Activated effector memory CD4-positive, alpha-beta T cell treated with anti-CD3 and anti-CD28 coated beads, Interleukin-2, amount 50 U/mL, for 16 hours (primary cell): Measurements from ENCODE around the gene SYT1.

ENCODE experiments used
- DNase-seq: peaks from one replicate; pipeline ENCODE4 v3.0.0-alpha.2; 2020

Gene SYT1

DNA sequence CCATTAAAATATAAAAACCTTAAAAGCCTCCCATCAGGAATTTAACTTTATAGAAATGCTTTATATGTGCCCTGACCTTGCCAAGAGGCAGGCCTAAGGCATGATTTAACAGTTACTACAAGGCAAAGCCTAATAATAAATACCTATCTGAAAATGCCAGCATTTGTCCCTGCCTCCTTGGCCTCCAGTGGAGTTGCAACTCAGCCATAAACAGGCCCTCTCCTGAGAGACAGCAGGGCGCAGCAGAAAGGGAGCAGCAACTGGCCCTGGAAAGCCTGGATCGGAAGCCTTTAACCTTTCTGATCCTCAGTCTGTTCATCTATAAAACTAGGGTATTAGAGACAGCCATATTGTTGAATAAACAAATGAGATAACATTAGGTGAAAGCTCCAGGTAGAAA lies 501.8 kb downstream of the SYT1 start:
- DNase-seq = no peak

GRCh38 chr12:79367032-79367589 lies 502.5 kb downstream of the SYT1 start:
- DNase-seq = no peak

DNA sequence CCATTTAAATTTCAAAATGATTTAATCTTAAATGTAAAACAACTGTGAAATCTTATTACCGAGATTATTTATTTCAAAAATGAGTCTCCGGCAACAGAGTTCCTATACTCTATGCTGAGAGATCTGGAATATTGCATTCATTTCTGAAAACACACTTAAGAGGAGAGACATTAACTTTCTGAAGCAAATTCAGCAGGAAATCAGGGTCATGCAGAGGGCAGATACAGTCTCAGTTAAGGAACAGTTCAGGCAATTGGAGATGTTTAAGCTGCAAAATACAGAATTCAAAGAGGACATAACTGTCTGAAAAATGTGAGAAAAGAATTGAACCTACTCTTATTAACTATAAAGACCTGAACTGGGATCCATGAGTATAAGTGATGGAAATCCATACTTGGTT lies 505.4 kb downstream of the SYT1 start:
- DNase-seq = no peak

DNA sequence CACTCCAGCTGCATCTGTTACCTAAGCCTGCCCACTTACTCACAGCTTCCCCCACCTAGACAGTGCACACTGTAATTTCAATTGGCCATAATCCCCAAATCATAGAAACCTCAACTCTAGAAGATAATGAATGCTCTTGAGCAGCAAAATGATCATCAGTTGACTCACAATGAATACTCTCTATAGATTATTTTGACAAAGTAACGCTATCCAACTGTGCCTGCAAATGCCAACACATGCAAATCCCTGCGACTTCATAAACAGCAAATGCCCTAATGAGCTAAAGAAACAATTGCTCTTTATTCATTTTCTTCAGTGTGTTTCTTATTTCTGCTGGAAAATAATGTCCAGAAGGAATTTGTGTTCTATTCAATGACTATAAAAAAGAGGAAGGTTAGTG lies 506.7 kb downstream of the SYT1 start:
- no peak for DNase-seq

- DNase-seq = no peak
These were observed 509.4 kb downstream of the SYT1 start for GRCh38 chr12:79373896-79374499.

GRCh38 chr12:79374545-79374944 lies 510.0 kb downstream of the SYT1 start:
- no peak for DNase-seq

DNA sequence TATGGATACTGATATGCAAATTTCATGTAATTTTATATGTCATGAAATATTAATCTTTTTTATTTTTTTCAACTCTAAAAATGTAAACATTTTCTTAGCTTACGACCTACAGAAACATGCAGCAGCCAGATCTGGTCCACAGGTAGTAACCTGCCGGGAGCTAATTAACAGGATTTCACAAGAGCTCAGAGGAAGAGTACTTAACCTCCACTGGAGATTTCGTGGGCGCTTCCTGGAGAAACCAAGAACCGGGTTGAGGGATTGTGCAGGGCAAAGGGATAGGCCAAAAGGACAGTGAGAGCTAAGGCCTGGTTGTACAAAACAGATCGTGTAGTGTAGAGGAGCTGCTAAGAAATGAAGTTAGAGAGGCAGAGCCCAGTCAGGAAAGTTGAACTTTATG lies 510.5 kb downstream of the SYT1 start:
- no peak for DNase-seq

GRCh38 chr12:79378496-79378895 lies 513.9 kb downstream of the SYT1 start:
- no peak for DNase-seq

- no peak for DNase-seq
These were observed 515.8 kb downstream of the SYT1 start for GRCh38 chr12:79380402-79380801.

- DNase-seq = no peak
These were observed 517.0 kb downstream of the SYT1 start for GRCh38 chr12:79381248-79382208.

DNA sequence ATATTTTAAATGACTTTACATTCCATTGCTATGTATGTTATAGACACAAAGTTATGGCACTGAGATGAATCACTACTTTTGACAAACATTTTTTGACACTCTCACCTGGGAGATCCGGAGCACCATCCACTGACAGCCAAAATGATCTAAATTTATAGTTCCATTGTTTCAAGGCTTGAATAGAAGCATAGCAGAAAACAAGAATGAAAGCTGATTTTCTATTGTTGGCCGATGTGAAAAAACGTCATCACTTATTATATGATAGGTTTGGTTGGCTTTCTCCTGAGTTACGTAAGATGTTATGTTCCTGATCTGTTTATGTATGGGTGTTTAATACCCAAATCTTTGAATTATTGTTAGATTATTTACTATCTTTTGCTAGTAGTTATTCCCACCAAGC lies 520.0 kb downstream of the SYT1 start:
- no peak for DNase-seq

GRCh38 chr12:79388011-79388410 lies 523.4 kb downstream of the SYT1 start:
- DNase-seq = no peak

GRCh38 chr12:79393842-79394241 lies 529.3 kb downstream of the SYT1 start:
- DNase-seq = no peak

DNA sequence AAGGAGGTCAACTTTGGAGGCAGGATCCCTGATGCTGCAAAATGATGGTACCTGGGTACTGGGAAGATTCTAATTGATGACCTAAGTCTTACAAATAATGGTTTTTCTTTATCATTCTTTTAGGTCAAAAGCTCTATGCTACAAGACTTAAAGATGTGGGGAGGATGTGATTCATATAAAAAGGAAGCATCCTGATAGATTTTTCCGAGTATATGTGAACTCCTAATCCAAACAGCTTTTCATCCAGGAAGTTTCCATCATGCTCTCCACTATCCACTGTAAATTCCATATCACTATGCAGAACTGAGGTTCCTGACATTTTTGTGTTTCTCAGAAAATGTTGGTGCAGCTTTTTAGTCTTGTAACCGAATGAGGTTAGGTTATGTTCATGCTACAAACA lies 533.0 kb downstream of the SYT1 start:
- DNase-seq = no peak

- DNase-seq = no peak
These were observed 535.9 kb downstream of the SYT1 start for GRCh38 chr12:79400481-79400880.

DNA sequence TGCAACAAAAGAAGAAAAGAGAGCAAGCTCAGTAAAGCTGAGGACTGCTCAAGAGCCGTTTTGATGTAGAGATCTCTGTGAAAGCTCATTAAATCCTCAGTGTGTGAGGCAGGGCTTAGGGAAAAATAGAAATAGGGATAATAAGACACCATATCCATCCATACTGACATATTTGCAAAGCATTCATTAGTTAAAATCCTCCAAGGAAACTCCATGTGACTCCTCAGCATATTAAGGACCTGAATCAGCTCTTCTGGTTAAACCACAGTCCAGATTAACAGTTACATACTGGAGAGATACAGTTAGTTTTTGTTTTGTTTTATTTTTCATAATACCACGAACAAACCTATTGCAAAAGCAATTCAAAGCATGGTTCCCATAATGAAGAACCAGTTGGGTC lies 538.0 kb downstream of the SYT1 start:
- DNase-seq = no peak

- DNase-seq = no peak
These were observed 542.4 kb downstream of the SYT1 start for GRCh38 chr12:79406993-79407392.

DNA sequence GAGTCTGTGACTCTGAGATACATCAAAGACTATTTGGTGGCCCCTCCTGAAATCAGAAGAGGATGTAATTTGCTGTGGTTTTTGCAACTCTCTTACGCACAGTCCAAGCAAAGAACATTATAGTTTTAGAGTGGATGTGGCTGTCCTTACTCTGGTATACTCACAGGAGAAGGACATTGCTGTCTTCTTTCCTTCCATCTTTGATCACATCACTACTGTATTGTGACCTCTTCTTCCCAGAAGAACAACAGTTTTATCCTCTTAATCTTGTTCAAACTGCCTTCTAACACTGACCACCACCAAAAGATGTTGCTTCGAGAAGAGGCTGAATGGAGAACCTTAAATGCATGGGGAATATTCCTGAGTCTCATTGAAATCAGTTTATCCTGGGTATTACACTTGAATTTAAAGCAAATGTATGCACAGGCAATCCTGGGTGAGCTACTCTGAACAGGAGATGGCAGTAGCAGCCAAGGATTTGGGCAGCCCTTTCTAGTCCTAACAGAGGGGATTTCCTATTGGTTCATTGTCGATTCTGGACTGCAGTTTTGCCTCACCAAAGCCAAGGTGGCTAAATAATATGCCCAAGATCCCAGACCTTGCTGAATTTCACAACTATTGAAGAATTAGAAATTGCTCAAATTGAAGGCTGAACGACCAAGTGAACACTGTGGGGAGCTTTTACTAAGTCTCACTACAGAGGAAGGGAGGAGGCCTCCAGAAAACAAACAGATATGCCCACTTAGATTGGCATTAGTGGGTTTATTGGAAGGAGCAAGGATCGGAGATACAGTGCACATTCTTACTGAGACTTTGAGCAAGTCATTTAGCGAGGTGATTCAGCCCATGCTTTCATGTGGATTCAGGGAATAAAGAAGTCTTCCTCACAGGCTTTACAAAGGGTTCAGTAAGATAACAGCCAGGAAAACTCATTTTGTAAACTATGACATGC lies 543.4 kb downstream of the SYT1 start:
- DNase-seq = no peak

- no peak for DNase-seq
These were observed 544.1 kb downstream of the SYT1 start for GRCh38 chr12:79408689-79409088.

- DNase-seq = no peak
These were observed 545.0 kb downstream of the SYT1 start for GRCh38 chr12:79409562-79409961.

- no peak for DNase-seq
These were observed 547.2 kb downstream of the SYT1 start for GRCh38 chr12:79411791-79412190.

DNA sequence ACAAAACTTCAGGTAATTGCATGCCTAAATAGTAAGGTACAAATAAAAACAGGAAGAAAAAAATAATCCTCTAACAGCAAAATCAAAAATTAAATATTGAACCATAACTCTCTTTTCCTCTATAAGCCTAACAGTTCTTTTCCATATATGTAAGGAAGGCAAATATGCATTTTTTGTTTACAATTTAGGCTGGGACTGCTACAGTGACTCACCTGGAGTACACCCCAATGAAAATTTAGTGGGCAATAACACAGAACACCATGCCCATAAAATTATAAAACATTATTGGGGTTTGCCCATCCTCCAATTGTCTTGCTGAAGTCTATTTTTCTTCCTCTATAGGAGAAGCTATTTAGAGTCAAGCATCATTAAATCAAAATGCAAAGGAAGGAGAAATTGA lies 549.2 kb downstream of the SYT1 start:
- no peak for DNase-seq

DNA sequence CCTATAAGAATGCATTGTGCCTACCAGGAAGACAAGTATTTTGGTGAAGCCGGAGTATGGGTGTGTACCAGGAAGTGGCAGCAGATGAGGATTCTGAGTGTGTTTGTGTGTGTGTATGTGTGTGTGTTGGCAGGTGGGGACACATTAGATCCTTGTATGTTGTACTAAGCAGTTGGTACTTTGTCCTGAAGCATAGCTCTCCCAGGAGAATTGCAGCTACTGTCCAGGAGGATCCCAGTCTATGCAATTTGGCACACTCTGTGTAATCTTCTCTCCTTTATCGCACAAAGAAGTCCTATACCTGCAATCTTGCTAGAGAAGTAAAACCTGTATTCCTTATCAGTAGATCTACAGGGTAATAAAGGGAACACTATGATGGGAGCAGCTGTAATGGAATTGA lies 549.7 kb downstream of the SYT1 start:
- no peak for DNase-seq
